Mammary epithelial cell (primary cell): ENCODE results near the gene EFCAB8.

Source experiments
- EZH2 ChIP-seq: IDR thresholded peaks from 2 replicates; pipeline ENCODE4 v1.6.1; 2012; ENCODE audit warnings: low read length, inconsistent platforms, borderline replicate concordance
- TF ChIP-seq, protein P1 (sequence below), 2 donors: IDR thresholded peaks in 1 of 2; conservative IDR thresholded peaks in 1 of 2; 2 replicates each; pipeline ENCODE4 v1.5.1; 2011 to 2012; ENCODE audit warnings: inconsistent platforms in 2 of 2, low read length in 2 of 2, mild to moderate bottlenecking in 2 of 2, control low read depth in 1 of 2, low read depth in 1 of 2; ENCODE audit not compliant: insufficient read depth in 1 of 2; ENCODE audit errors: extremely low read depth in 1 of 2

DNA sequence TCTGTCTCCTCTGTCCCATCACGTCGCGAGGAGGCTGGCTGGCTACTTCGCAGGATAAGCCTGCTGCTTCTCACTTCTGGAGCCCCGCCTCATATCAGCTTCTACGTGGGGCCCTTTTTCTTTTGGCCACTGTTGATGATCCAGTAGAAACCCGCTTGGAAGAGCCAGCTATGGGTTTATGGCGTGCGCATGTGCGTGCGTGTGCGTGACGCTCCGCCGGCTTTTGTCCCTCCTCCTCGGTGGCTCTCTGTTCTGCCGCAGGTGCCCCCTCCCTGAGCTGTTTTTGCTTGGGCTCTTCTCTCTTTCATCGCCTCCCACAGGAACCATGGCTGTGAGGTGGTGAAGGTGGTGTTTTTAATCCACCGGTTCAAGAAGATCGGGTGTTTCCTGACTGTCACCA is 26.5 kb downstream of the EFCAB8 start:
- TF ChIP-seq, protein P1, sequence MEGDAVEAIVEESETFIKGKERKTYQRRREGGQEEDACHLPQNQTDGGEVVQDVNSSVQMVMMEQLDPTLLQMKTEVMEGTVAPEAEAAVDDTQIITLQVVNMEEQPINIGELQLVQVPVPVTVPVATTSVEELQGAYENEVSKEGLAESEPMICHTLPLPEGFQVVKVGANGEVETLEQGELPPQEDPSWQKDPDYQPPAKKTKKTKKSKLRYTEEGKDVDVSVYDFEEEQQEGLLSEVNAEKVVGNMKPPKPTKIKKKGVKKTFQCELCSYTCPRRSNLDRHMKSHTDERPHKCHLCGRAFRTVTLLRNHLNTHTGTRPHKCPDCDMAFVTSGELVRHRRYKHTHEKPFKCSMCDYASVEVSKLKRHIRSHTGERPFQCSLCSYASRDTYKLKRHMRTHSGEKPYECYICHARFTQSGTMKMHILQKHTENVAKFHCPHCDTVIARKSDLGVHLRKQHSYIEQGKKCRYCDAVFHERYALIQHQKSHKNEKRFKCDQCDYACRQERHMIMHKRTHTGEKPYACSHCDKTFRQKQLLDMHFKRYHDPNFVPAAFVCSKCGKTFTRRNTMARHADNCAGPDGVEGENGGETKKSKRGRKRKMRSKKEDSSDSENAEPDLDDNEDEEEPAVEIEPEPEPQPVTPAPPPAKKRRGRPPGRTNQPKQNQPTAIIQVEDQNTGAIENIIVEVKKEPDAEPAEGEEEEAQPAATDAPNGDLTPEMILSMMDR (conservative IDR thresholded peaks at IDR 0.05 in 1 of 2, IDR thresholded peaks at IDR 0.05 in 1 of 2; ENCODE audit: extremely low read depth in 1 of 2, insufficient read depth in 1 of 2, low read depth in 1 of 2, low read length in 2 of 2) = no peak
- TF ChIP-seq EZH2 = no peak
